Fibroblast of mammary gland (primary cell): Measurements from ENCODE around the gene ESRP2.

Experiments
- DNase-seq: peaks from one replicate; pipeline ENCODE4 v3.0.0-alpha.2; 2010; ENCODE audit warnings: low read depth
- H3K4me3 ChIP-seq: 2 replicates; pipeline ENCODE4 v1.5.1; 2011; ENCODE audit warnings: low read depth, mild to moderate bottlenecking, low read length, moderate library complexity; ENCODE audit not compliant: control insufficient read depth
- TF ChIP-seq, protein P1 (sequence below): conservative IDR thresholded peaks from 2 replicates; pipeline ENCODE4 v1.5.1; 2011; ENCODE audit warnings: low read depth, low read length, inconsistent platforms; ENCODE audit not compliant: control insufficient read depth, insufficient read depth

The ESRP2 gene

DNA sequence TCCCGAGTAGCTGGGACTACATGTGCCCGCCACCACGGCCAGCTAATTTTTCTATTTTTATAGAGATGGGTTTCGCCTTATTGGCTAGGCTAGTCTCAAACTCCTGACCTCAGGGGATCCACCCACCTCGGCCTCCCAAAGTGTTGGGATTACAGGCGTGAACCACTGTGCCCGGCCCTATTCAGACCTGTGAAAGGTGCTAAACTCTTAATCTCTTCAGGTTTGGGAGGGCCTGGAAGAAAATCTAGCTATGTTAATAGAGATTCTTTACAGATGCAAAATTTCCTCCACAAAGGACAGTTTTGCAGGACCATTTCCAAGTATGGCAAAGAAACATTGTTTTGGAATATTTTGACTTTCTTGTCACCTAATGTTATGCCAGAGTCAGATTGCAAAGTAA is 6.2 kb upstream of the ESRP2 start:
- no peak for DNase-seq
- TF ChIP-seq, protein P1, sequence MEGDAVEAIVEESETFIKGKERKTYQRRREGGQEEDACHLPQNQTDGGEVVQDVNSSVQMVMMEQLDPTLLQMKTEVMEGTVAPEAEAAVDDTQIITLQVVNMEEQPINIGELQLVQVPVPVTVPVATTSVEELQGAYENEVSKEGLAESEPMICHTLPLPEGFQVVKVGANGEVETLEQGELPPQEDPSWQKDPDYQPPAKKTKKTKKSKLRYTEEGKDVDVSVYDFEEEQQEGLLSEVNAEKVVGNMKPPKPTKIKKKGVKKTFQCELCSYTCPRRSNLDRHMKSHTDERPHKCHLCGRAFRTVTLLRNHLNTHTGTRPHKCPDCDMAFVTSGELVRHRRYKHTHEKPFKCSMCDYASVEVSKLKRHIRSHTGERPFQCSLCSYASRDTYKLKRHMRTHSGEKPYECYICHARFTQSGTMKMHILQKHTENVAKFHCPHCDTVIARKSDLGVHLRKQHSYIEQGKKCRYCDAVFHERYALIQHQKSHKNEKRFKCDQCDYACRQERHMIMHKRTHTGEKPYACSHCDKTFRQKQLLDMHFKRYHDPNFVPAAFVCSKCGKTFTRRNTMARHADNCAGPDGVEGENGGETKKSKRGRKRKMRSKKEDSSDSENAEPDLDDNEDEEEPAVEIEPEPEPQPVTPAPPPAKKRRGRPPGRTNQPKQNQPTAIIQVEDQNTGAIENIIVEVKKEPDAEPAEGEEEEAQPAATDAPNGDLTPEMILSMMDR = no peak

DNA sequence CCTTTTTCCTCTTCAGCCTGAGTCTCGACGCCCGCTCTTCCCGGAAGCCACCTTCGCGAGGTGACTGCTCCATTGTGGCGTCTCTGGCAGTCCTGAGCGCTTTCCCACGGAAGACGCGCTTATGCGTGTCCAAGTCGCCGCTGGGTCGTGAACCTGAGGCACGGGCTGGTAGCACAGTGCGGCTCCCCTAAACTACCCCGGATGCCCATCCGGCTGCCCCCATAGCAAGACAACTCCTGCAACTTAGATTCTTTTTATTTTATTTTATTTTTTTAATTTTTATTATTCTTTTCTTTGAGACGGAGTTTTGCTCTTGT is 2.1 kb upstream of the ESRP2 start:
- DNase-seq = no peak
- peak overlapping the region; percentile 58 for H3K4me3 ChIP-seq

More for the DNA sequence above, 6.2 kb upstream of the ESRP2 start:
- H3K4me3 ChIP-seq = no peak overlapping the region

DNA sequence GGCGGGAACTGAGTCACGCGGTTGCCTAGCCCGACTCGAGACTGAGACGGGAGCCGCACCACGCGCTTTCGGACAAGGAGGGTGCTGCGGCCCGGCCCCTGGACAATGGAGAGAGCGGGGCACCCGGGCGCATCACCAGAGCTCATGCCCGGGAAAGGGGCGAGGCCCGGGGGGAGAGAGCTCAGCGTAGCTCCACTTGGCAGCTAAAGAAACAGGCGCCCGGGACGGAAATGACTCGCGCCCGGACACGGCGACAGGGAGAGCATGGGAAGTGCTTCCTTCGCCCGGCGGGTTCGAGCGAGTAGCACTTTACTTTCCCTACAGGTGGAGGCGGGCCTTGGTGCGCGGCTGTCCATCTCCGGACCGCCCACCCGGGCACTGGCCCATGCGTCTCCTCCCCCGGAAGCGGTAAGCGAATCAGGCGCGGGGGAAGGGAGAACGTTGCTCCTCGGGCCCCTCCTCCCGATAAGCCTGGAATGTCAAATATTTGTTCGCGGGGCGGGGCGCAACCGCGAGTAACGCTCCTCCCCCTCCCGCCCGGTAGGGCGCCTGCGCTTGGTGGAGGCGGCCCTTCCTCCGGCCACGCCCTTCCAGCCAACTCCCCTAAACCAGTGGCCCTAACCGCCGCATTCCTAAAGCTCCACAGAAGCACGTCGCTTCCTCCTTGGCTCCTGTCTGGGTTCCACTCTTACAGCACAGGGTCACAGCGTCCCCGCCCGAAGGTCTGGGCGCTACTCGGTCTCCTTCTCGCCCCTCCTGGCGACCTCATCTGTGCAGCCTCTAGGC is 1.5 kb upstream of the ESRP2 start:
- H3K4me3 ChIP-seq = peak overlapping the region; percentile 58
- TF ChIP-seq, protein P1 = no peak
- peak; percentile 93 for DNase-seq

More for the DNA sequence above, 2.1 kb upstream of the ESRP2 start:
- TF ChIP-seq, protein P1 = no peak

DNA sequence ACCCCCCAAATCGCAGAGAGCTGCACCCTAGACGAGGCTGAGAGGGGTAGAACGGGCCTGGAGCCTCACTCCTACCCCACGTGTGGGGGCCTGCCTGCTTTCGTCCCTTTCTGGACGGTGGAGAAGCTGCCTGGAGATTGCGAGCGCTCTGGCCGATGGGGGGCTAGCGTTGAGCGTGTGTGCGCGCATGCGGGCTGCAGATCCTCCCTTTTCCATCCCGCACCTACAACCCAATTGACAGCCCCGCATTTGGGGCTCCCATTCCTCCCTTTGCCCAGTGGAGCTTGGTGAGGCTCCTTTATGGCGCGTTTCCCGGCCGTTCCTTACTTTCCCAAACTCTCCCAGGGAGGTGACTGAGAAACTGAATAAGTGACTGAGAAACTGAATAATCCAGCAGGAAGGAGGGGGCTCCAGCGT is 907 bp upstream of the ESRP2 start:
- peak; percentile 63 for DNase-seq
- peak overlapping the region; percentile 58 for H3K4me3 ChIP-seq
- TF ChIP-seq, protein P1 = no peak

DNA sequence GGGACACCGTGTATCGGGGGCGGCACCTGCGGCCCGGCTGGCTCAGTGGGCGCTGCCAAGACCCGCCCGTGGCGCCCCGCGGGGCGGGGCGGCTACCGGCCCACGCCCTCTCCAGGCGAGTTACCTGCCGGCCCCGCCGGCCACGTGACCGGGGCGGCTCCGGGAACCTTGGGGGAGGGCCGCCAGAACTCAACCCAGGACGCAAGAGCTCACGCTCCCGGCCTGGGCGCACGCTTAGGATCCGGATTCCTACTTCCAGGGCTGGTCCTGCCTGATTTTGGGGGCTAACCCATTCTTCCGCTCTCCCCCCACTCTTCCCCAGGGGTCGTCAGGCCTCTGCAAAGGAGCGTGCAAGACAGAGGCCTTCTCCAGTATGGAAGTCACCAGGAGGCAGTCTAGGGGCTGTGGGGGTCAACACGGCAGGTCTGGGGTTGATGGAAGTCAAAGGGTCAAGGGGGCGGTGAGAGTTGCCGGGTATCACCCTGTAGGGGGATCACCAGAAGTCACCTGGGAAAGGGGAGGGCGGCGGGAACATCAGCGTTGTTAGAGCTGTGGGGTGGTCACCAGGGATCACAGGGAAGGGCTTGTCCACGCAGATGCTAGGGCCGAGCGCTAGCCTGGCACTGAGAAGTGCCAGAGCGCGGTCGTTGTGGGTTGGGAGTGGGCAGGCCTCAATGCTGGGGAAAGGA is 354 bp upstream of the ESRP2 start:
- TF ChIP-seq, protein P1 = no peak
- no peak overlapping the region for H3K4me3 ChIP-seq
- DNase-seq = no peak

DNA sequence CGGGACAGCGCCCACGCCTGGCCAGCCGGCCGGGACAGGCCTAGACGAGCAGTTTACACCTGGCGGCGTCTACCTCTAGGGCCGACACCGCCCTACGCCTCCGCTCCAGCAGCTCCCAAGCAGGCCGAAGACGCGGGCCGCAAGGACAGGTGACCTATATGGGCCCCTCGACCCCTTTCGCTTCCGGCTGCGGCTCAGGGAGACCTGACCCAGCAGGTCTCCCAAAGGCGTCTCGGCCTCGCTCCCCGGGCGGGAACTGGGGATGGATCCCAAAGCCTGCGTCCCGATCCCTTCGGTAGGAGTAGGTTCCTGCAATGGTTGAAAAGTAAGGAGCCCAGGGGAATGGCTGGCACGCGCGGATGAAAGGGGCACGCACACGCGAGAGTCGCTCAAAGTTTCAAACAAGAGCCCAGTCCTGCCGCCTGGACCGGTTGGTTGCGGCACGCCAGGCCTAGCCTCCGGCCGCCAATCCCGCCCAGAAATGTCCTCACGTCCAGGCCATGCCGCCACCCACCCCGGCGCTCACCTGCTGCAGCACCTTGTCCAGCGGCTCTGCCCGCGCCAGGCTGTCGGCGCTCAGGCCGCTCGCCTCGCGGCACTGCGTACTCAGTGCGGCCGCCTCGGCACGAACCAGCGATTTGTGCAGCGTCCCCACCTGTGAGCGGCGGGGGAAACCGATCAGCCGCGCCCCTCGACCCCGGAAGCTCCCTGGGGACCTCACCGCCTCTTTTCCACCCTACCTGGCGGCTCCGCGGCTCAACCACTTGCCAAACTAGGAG is 630 bp downstream of the ESRP2 start:
- TF ChIP-seq, protein P1 = no peak
- DNase-seq = no peak
- H3K4me3 ChIP-seq = no peak overlapping the region
